C4-2B (cell line): ENCODE measurements around the gene TMA16.

ENCODE experiments used
- ZFX ChIP-seq: fragments of 450-650 bp; IDR thresholded peaks from 2 replicates; pipeline ENCODE4 v1.6.1; 2017
- TF ChIP-seq, protein P1 (sequence below): fragments of 450-650 bp; conservative IDR thresholded peaks from 2 replicates; pipeline ENCODE4 v1.5.1; 2017; ENCODE audit warnings: mild to moderate bottlenecking

- no peak for TF ChIP-seq ZFX
- TF ChIP-seq, protein P1, sequence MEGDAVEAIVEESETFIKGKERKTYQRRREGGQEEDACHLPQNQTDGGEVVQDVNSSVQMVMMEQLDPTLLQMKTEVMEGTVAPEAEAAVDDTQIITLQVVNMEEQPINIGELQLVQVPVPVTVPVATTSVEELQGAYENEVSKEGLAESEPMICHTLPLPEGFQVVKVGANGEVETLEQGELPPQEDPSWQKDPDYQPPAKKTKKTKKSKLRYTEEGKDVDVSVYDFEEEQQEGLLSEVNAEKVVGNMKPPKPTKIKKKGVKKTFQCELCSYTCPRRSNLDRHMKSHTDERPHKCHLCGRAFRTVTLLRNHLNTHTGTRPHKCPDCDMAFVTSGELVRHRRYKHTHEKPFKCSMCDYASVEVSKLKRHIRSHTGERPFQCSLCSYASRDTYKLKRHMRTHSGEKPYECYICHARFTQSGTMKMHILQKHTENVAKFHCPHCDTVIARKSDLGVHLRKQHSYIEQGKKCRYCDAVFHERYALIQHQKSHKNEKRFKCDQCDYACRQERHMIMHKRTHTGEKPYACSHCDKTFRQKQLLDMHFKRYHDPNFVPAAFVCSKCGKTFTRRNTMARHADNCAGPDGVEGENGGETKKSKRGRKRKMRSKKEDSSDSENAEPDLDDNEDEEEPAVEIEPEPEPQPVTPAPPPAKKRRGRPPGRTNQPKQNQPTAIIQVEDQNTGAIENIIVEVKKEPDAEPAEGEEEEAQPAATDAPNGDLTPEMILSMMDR: no peak
These were observed 58.7 kb downstream of the TMA16 start for GRCh38 chr4:163553146-163553545.
